Measurements from ENCODE around the gene CYP2J2.

- TF ChIP-seq CTCF (IDR thresholded peaks at IDR 0.05) (no peak), POLR2A (IDR thresholded peaks at IDR 0.05) (no peak)
These were observed 18.5 kb downstream of the CYP2J2 start for GRCh38 chr1:59908084-59908483.

All from body of pancreas (tissue), 4 donors.